HT-29 (cell line): ENCODE results near the gene OR4K13. TPM values are rescaled to one million over a fixed set of nuclear protein-coding genes. Genes with fewer than 3 reads are reported as not detected.

Experiments
- DNase-seq: peaks from one replicate; pipeline ENCODE4 v3.0.0-alpha.2; 2015; ENCODE audit warnings: low spot score
- total RNA-seq: library from RNA; depleted of rRNA; stranded (reverse); fragments of >200 nt; shearing (Covaris generic); gene quantifications from 2 replicates; pipeline ENCODE4 v1.2.3, GENCODE V29; 2014; rRNA removed

The OR4K13 gene
- total RNA-seq = not detected in 2 replicates

DNA sequence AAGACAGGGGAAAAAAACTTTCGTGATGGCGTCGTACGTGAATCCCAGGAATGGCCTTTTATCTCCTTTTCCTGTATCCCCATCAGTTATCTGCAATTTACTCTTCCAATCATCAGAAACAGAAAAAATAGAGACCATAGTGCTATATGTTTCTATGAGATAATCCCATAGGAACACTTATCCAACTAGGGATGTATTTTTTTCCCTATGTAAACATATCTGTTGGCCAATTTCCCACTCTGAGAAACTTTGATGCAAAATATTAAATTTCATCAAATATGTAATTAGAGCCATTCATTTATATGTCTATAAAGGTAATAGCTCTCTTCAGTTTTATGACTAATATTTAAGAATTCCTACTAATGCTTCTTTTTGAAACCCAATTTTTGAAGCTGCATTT is at the start of gene OR4K13:
Gene OR4K13 (minus strand): TSS at position 101 of the 400 bp plus-strand sequence. CDS start 1,280 bp downstream, outside the sequence.
- DNase-seq = no peak

DNA sequence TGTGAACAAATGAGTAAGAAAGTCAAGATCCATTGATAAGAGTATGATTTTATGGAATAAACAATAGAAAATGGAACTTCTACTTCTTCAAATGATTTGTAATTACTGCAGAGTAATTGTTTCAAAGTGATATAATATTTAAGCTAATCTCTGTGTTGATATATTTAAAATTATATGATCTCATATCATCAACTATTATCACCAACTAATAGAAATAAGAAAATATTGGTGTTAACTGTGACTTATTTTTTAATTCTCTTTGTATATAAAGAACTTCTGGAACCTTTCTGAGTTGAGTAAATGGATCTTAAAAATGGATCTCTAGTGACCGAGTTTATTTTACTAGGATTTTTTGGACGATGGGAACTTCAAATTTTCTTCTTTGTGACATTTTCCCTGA is 23.9 kb upstream of the OR4K13 start, which contains the start of gene OR4L1:
Gene OR4L1 (plus strand): TSS at position 301 of the 400 bp plus-strand sequence. CDS start 0 bp downstream, at position 301.
- no peak for DNase-seq

- DNase-seq = no peak
These were observed 12.4 kb upstream of the OR4K13 start for GRCh38 chr14:20048202-20048601.

DNA sequence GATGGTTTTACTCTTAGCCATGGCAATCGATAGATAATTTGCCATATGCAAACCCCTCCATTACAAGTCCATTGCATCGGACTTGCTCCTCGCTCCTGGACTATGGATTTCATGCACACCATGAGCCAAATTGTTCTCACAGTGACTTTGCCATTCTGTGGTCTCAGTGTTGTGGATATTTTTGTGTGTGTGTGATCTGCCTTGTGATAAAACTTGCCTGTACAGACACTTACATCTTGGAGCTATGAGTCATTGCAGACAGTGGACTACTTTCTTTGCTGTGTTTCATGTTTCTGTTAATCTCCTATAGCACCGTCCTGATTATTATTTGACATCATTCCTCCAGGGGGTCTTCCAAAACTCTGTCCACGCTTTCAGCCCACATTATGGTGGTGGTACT is 8.4 kb upstream of the OR4K13 start:
- DNase-seq = no peak

DNA sequence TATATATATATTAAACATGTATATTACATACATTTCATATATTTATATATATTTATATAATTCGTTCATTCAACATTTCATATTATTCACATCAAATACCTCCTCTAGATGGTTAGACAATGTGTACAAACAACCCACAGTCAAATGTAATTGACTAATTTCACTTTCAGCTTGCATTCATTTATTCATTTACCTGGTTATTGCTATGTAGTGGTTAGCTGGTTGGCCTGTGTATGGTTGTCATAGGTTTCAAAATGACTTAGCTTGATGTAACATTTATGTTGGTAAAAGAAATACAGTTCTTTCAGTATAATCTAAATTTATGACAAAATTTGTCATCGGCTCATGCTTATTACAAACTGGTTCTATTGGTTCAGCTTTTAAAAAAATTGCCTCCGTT is 389 bp downstream of the OR4K13 start:
- no peak for DNase-seq

DNA sequence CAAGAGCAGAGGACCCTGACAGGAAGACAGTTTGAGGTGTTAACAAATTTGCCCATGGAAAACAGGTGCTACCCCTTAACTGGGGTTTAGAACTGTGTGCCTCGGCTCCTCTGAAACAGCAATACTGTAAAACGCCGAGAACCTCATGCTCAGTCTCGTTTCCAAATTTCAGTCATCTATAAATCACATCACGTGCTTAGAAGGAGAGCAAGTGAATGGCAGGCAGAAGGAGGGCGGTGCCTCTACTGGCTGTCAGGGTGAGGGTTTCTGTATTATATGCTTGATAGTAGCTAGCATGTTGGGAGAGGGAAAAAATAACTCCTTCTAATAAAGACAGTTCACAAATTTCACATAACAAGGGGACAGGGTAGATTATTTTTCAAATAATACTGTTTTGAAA is 4.8 kb downstream of the OR4K13 start:
- no peak for DNase-seq

- no peak for DNase-seq
These were observed 16.5 kb downstream of the OR4K13 start, which contains the start of gene OR4K14 for GRCh38 chr14:20019257-20019865. Gene OR4K14 (minus strand): TSS chr14:20019307. CDS start chr14:20015193, 4,114 bp downstream.

DNA sequence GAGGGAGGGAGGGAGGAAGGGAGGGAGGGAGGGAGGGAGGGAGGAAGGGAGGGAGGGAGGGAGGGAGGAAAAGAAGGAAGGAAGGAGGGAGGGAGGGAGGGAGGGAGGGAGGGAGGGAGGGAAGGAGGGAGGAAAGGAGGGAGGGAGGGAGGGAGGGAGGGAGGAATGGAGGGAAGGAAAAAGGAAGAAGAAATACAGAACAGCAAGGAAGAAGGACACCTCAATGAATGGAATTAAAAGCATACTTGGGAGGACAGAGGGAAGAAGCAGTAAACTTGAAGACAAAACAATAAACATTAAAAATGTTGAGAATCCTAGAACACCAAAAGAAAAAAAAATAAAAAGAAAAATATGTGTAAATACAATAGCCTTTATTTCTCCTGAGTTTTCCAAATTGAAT is 27.7 kb downstream of the OR4K13 start:
- DNase-seq = no peak

DNA sequence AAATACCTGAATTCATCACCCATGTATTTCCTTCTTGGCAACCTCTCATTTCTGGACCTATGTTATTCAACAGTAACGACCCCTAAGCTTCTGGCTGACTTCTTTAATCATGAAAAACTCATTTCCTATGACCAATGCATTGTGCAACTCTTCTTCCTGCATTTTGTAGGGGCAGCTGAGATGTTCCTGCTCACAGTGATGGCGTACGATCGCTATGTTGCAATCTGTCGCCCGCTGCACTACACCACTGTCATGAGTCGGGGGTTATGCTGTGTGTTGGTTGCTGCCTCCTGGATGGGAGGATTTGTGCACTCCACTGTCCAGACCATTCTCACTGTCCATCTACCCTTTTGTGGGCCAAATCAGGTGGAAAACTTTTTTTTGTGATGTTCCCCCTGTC is 33.5 kb downstream of the OR4K13 start:
- DNase-seq = no peak

GRCh38 chr14:20001863-20002262 is 34.0 kb downstream of the OR4K13 start, which contains the start of gene OR4Q2:
Gene OR4Q2 (plus strand): TSS chr14:20002163.
- no peak for DNase-seq

- DNase-seq = no peak
These were observed 42.4 kb downstream of the OR4K13 start for GRCh38 chr14:19993438-19993837.

Other genes with a start within 250 kb of the OR4K13 start
- gene OR4N2, start 232.3 kb downstream of the OR4K13 start, total RNA-seq = not detected in 2 replicates
- gene OR4K2, start 160.9 kb downstream of the OR4K13 start, total RNA-seq = not detected in 2 replicates
- gene OR4K5, start 115.4 kb downstream of the OR4K13 start, total RNA-seq = not detected in 2 replicates
- gene OR4K1, start 105.1 kb downstream of the OR4K13 start, total RNA-seq = not detected in 2 replicates
- not detected in 2 replicates for gene OR4K15, start 60.4 kb downstream of the OR4K13 start, total RNA-seq
- not detected in 2 replicates for gene OR4Q2, start 33.9 kb downstream of the OR4K13 start, total RNA-seq
- not detected in 2 replicates for gene OR4K14, start 16.7 kb downstream of the OR4K13 start, total RNA-seq
- not detected in 2 replicates for gene OR4L1, start 24.0 kb upstream of the OR4K13 start, total RNA-seq
- not detected in 2 replicates for gene OR4K17, start 74.7 kb upstream of the OR4K13 start, total RNA-seq
- gene OR4N5, start 102.8 kb upstream of the OR4K13 start, total RNA-seq = not detected in 2 replicates
- gene OR11G2, start 154.9 kb upstream of the OR4K13 start, total RNA-seq = not detected in 2 replicates
- gene OR11H6, start 187.7 kb upstream of the OR4K13 start, total RNA-seq = not detected in 2 replicates
- not detected in 2 replicates for gene OR11H7, start 192.9 kb upstream of the OR4K13 start, total RNA-seq
- not detected in 2 replicates for gene OR11H4, start 203.2 kb upstream of the OR4K13 start, total RNA-seq